Right ventricle myocardium superior (tissue), 1 donor: ENCODE data around the gene ZNF622. TPM values are rescaled to one million over a fixed set of nuclear protein-coding genes. Genes with fewer than 3 reads are reported as not detected.

Experiments
- ATAC-seq: fragments of 200-7000 bp; cut with Tn5 transposase; one replicate; pipeline ENCODE4 v1.9.1; 2020; ENCODE audit warnings: mild to moderate bottlenecking; ENCODE audit not compliant: poor library complexity
- DNase-seq: peaks from one replicate; pipeline ENCODE4 v3.0.0-alpha.2; 2020
- intact Hi-C: fragments of 100-400 bp; cut with DNase I; formaldehyde crosslinking; loops from one replicate; pipeline ENCODE4 v1.11.2; 2022
- total RNA-seq: library from RNA; stranded (reverse); fragmentation: NEBNext Ultra II Directional; extraction: Animal tissue kit (Norgen Biotek cat#: 25700); gene quantifications from one replicate; pipeline ENCODE4 v1.2.1, GENCODE V29; 2021
- donor health status: DM: no; HTN: yes; CAD: no; lungs with severe emphysema.

The ZNF622 gene
- total RNA-seq, 1 donor from 2014 or later, result 51.7 TPM

DNA sequence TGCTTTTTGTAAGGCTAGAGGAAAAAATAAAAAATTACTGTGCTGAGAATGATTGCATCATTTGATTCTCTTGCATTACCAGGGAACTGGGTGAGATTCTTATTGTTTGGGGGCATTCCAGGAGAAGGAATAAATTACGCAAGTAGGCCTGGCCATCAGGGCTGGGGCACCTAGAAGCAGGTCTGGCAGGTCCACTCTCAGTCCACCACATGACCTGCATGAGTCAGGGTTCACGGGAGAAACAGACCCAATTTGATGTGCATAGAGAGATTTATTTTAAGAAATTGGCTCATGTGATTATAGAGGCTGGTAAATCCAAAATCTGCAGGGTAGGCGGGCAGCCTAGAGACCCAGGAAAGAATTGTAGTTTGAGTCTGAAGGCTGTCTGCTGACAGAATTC is 59.6 kb downstream of the ZNF622 start:
- intact Hi-C loops, result no loop called here
- no peak for ATAC-seq
- no peak for DNase-seq

Other genes starting within 250 kb of the ZNF622 start
- gene RETREG1, start 151.2 kb upstream of the ZNF622 start, total RNA-seq, result 272 TPM